Astrocyte of the hippocampus (primary cell): Measurements from ENCODE around the gene SCAPER.
A peak's percentile ranks its signal among the peaks of the same experiment; 100 is the strongest.
"Not testable (repeated sequence)": the region's sequence is repeated elsewhere in the genome, so short reads cannot be mapped to it uniquely, and the experiment has no call there.

Experiments used
- DNase-seq: peaks from one replicate; pipeline ENCODE4 v3.0.0; 2011; ENCODE audit warnings: low read depth, low spot score

SCAPER gene

GRCh38 chr15:76787273-76787672, 117.9 kb downstream of the SCAPER start:
- no peak for DNase-seq

- DNase-seq = no peak
Measured at GRCh38 chr15:76776969-76777368, 128.2 kb downstream of the SCAPER start.

DNA sequence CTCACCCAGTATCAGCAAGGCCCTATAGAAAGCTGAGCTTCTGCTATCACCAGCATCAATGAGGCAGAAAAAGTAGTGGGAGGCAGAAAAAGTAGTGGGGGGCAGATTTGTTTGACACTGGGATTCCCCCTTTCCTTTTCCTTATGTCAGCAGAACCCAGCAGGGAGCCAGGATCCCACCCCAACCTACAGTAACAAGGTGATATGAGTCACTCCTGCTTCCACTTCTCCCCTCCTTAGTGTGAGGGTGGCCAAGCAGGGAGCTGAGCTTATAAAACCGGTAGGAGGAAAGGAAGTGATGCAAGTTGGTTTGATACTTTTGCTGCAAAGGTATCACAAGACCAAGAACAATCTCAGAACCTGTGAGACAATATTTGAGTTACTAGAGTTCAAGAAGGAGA, 128.7 kb downstream of the SCAPER start:
- DNase-seq = no peak

DNA sequence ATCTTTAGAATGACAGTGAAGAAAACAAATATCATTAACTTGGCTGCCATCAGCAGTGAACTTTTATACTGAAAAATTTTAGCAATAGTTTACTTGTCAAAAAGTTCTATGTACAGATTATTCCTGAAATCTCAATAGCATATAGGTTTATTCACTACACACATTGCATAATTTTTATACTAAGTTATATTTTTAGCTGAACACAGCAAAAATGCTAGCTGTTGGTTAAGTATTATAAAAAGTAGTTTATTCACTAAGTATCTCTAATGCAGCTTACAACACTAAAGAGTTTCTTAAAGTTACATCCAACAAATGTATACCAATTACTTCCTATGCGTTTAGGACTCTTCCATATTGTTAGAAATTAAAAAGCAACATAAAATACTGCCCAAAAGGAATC, 131.9 kb downstream of the SCAPER start:
- DNase-seq = no peak

GRCh38 chr15:76772776-76773175, 132.4 kb downstream of the SCAPER start:
- no peak for DNase-seq

DNA sequence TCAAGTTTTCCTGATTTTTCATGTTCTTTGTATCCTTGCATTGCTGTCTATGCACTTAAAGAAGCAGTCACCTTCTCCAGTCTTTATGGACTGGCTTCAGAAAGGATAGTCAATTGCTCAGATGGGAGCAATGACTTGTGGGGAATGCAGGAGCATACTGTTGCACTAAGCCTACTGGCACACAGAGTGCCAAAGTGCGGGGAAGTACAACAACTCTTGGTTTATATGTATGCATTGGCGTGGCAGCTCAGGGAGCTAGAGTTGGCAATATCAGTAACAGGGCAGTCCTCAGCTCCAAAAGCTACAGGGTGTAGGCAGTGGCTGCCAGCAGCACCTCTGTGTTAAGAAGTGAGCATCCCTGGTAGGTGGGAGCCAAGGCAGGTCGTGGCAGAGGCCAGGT, 141.1 kb downstream of the SCAPER start:
- no peak for DNase-seq

DNA sequence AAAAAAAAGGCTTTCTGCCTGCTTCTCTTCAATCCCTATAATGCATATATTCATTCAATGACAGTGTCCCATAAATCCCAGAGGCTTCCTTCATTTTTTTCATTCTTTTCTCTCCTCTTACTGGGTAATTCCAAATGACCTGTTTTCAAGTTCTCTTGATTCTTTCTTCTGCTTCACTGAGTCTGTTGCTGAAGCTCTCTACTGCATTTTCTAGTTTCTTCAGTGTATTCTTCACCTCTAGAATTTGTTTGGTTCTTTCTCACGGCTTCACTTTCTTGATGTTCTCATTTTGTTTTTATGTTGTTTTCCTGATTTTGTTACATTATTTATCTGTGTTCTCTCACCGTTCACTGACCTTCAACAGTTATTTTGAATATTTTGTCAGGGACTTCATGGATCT, 141.6 kb downstream of the SCAPER start:
- DNase-seq = no peak

- peak; percentile 10 for DNase-seq
Measured at GRCh38 chr15:76756381-76756780, 148.8 kb downstream of the SCAPER start.

DNA sequence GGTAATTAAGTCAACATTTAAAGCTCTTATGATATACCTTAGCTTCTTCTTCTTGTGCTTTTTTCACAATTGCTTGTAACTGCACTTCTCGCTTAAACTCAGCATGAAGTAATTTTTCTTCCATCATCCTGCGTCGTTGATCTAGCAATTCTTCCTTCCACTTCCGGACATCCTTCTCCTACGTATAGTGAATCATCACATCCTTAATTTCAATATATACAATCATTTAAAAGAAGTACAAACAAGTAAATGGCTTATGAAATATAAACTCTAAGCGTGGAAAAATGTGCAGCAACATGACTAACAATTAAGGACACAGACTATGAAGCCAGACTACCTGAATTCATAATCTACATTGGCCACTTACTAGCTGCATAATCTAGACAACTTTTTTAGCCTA, 151.4 kb downstream of the SCAPER start:
- no peak for DNase-seq

DNA sequence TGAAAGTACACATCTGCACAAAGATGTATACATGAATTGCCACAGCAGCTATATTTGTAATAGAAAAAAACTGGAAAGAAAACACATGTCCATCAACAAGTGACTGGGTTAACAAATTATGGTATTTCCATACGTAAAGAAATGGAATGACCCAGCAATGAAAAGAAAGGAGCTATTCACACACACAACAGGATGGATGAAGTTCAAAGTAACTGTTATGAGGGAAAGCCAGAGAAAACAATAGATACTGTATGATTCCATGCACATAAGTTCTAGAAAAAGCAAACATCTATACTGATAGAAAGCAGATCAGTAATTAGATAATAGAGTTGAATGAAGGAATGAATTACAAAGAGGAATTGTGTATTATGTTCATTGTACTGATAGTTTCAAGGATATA, 152.0 kb downstream of the SCAPER start:
- no peak for DNase-seq

GRCh38 chr15:76752549-76752948, 152.6 kb downstream of the SCAPER start:
- no peak for DNase-seq

DNA sequence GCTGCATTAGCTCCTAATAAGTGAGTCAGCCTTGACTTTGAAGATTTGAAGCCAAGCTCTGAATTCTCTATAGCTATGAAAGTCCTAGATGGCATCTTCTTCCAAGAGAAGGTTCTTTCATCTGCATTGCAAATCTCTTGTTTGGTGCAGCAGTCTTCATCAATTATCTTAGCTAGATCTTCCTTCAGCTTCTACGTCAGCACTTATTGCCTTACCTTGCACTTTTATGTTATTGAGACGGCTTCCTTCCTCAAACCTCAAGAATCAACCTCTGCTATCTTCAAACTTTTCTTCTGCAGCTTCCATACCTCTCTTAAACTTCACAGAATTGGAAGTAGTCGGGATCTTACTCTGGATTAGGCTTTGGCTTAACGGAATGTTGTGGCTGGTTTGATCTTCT, 167.6 kb downstream of the SCAPER start:
- DNase-seq = no peak

DNA sequence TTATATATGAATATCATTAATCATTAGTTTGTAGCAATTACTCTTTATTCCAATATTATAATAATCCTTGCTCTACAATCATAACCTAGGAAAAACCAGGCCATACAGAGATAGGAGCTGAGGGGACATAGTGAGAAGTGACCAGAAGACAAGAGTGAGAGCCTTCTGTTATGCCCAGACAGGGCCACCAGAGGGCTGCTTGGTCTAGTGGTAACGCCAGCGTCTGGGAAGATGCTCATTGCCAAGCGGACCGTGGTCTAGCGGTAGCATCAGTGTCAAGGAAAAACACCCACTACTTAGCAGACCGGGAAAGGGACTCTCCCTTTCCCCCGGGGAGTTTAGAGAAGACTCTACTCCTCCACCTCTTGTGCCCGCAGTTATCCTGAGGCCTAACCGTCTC, 172.8 kb downstream of the SCAPER start:
- not testable (repeated sequence) for DNase-seq

DNA sequence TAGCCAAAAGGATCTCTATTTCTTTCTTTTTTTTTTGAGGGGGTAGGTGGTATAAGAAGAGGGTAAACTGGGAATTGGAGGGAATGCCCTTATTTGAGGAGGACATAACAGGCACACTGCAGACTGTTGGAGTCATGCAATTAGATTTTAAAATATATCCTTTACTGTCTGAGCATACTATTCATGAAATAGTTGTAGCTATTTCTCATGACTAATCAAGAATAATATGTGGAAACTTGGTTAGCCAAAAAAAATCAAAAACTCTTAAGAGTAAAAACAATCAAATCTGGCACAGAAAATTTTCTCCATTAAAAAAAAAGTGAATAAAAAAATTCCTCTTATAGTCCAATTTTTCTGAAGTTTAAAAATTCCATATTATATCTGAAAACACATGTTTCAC, 174.9 kb downstream of the SCAPER start:
- DNase-seq = no peak

DNA sequence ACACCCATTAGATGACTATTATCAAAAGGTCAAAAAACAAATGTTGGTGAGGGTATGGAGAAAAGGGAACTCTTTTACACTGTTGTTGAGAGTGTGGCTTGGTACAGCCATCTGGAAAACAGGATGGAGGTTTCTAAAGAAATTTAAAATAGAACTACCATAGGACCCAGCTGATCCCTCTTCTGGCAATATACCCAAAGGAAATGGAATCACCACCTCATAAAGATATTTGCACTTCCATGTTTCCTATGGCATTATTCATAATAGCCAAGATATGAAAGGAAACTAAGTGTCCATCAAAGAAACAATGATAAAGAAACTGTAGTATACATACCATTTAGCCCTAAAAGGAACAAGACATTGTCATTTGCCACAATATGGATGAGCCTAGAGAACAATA, 186.3 kb downstream of the SCAPER start:
- no peak for DNase-seq

DNA sequence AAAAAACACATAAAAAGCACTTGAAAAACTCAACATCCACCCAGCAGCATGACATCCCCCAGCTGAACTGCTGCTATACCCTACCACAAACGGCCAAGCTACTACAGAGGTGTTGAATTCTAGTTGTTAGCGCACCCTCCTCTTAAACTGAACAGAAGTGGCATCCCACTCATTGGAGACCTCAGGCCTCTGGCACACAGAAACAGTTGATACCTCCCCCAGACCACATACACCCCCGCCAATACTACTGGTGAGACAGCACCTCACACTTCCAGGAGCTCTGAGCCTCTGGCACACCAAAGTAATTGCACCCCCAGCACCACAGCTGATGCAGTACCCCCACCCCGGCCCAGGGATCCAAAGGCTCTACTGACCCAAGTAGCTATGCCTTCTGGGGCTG, 190.2 kb downstream of the SCAPER start:
- no peak for DNase-seq

GRCh38 chr15:76711351-76711827, 193.8 kb downstream of the SCAPER start:
- no peak for DNase-seq

- not testable (repeated sequence) for DNase-seq
Measured at GRCh38 chr15:76704032-76704431, 201.1 kb downstream of the SCAPER start.

DNA sequence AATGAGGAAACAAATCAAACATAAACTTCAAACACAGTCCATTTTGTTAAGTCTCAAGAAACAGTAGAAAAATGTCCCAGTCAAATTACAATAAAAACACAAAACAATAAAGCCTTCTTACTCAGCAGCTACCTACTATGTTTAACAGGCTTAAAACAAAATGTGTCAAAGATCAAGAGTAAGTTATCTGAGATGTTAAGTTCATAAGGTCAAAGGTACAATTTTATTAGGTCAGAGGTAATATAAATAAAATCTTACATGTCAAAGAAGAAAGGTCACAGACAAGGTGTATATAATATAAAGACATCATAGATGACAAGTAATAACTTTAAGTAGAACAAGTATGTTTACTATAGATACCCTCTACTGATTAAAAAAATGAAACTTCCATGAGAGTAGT, 208.3 kb downstream of the SCAPER start:
- no peak for DNase-seq

DNA sequence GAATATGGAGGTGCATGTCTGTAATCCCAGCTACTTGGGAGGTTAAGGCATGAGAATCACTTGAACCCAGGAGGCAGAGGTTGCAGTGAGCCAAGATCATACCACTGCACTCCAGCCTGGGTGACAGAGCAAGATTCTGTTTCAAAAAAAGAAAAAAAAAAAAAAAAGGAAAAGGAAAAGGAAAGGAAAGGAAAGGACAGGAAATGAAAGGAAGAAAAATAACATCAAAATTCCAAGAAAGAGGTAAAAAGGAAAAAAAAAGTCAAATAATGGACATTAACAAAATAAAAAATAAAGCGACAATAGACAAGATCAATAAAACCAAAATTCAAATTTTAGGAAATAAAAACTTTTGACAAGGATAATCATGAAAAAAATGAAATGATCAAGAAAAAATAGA, 212.6 kb downstream of the SCAPER start:
- not testable (repeated sequence) for DNase-seq

DNA sequence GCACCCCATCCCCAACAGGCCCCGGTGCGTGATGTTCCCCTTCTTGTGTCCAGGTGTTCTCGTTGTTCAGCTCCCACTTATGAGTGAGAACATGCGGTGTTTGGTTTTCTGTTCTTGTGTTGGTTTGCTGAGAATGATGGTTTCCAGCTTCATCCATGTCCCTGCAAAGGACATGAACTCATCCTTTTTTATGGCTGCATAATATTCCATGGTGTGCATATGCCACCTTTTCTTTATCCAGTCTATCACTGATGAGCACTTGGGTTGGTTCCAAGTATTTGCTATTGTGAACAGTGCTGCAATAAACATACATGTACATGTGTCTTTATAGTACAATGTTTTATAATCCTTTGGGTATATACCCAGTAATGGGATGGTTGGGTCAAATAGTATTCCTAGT, 217.5 kb downstream of the SCAPER start:
- DNase-seq = not testable (repeated sequence)

- no peak for DNase-seq
Measured at GRCh38 chr15:76684002-76684401, 221.1 kb downstream of the SCAPER start.

DNA sequence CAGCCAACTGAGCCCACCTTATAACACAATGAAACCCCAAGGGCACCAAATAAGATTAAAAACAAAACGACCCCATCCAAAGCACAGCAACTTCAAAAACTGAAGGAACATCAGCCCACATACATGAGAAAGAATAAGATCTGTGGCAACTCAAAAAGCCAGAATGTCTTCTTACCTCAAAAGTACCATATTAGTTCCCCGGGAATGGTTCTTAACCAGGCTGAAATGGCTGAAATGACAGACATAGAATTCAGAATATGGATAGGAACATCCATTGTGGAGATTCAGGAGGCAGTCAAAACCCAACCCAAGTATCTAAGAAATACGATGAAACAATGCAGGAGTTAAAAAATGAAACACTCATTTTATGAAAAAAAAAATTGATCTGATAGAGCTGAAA, 222.3 kb downstream of the SCAPER start:
- DNase-seq = no peak

GRCh38 chr15:76682259-76682658, 222.9 kb downstream of the SCAPER start:
- no peak for DNase-seq

DNA sequence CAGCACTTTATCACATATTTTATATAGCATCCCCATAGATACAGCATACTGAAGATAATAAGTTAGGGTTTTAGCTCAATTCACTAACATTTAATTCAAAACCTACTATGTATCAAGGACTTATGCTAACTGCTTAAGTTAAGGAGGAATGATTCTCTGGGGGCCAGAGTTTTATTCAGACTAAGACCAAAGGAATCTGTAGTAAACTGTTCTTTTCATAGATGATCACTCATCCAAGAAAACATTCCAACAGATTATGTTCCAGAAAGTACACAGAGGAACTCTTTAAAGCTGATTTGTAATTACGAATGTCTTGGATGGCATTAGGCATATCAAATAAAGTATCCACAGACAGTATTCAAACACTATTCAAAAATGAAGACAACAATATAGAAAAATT, 226.4 kb downstream of the SCAPER start:
- DNase-seq = peak; percentile 66
